Prostate gland (tissue), 2 donors: ENCODE results near the gene USP40. TPM values are rescaled to one million over a fixed set of nuclear protein-coding genes. Genes with fewer than 3 reads are reported as not detected.
A peak's percentile ranks its signal among the peaks of the same experiment; 100 is the strongest.

Experiments
- DNase-seq: peaks from one replicate; pipeline ENCODE4 v3.0.0-alpha.2; 2019; ENCODE audit warnings: low spot score
- H3K27ac ChIP-seq, 2 donors: fragments of 200-600 bp; sonication (generic); 2 replicates each; pipeline ENCODE4 v1.5.1; 2017 to 2019
- H3K27me3 ChIP-seq: fragments of 200-600 bp; sonication (generic); replicated peaks from 2 replicates; pipeline ENCODE4 v1.5.1; 2019; ENCODE audit not compliant: insufficient read depth
- H3K36me3 ChIP-seq, 2 donors: fragments of 200-600 bp; sonication (generic); 1 replicate in 1 of 2; 2 replicates in 1 of 2; pipeline versions ENCODE4 v1.5.1 to v1.8.1; 2017 to 2019
- H3K4me1 ChIP-seq: fragments of 200-600 bp; sonication (generic); replicated peaks from 2 replicates; pipeline ENCODE4 v1.5.1; 2019
- H3K4me3 ChIP-seq, 2 donors: fragments of 200-600 bp; sonication (generic); 2 replicates each; pipeline ENCODE4 v1.5.1; 2017 to 2019
- H3K9me3 ChIP-seq: fragments of 200-600 bp; sonication (generic); 2 replicates; pipeline ENCODE4 v1.5.1; 2017
- CTCF ChIP-seq, 4 experiments: fragments of 200-600 bp in 2 of 4; fragments of 450-650 bp in 2 of 4; sonication (generic) in 2 of 4; IDR thresholded peaks; 1 replicate in 3 of 4; 2 replicates in 1 of 4; pipeline ENCODE4 v1.5.1; 2016 to 2019; ENCODE audit warnings: antibody characterized with exemption in 4 of 4, mild to moderate bottlenecking in 2 of 4, moderate library complexity in 2 of 4
- POLR2A ChIP-seq: fragments of 450-650 bp; IDR thresholded peaks from one replicate; pipeline ENCODE4 v1.6.1; 2016; ENCODE audit warnings: antibody characterized with exemption, mild to moderate bottlenecking
- POLR2AphosphoS5 ChIP-seq: sonication (generic); formaldehyde crosslinking; IDR thresholded peaks from one replicate; pipeline ENCODE4 v1.6.1; 2017; ENCODE audit warnings: antibody characterized with exemption
- WGBS: methylation state at CpG from one replicate; pipeline ENCODE4 v1.1.5; 2018; 5-methylcytosine and 5-hydroxymethylcytosine counted together
- intact Hi-C: fragments of 100-400 bp; cut with DNase I; formaldehyde crosslinking; loops from one replicate; pipeline ENCODE4 v1.14.2; 2022
- total RNA-seq, 2 donors: library from RNA; depleted of rRNA; stranded (reverse); fragments of >200 nt; gene quantifications; one replicate each; pipeline ENCODE4 v1.1.0, GENCODE V29; 2016

Gene USP40
- total RNA-seq, 2 donors from 2014 or later = 45.1 to 50.2 TPM

DNA sequence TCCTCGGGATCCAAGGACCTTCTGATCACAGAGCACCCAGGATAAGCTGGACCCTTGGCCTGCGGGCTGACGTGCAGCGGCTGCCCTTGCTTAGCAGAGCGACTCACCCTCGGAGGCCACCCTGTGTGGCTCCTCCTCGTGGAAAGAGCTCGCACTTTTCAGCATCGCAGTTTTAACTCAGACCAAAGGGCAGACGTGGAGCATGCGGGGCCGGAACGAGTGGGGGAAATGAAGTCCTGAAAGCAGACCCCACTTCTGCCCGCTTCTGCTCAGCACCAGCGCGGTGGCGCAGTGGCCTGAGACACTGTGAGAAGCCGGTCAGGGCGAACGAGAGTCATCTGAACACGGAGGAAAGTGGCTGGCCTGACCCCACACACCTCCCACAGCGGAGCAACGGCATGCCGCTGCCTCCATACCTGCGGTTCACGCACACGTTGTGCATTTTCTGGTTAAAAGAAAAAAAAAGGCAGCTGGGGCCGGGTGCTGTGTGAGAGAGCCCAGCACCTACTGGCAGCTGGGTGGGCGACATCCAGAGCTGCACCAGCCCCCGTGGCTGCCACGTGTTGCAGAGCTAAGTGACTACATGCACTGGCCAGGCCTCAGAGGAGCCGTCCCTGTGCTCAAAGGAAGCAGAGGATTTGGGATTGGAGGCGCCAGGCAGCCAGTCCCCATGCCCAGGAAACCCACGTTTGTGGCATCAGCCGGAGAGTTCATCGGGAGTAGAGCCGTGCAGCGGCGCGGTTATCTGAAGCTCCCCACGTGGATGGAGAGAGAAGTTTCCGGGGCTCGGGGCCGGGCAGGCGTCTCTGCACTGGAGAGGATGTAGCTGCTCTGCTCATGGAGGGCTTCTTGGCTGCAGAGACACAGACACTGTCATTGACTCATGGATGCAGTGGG, 89.7 kb downstream of the USP40 start:
- TF ChIP-seq POLR2AphosphoS5 (no peak), POLR2A (no peak), CTCF (IDR thresholded peaks at IDR 0.05) (no peak)
- DNase-seq = no peak
- Histone ChIP-seq H3K4me1 (peaks cover 8% of the 10 kb centered on the region), H3K36me3 (no peaks in the 10 kb centered on the region), H3K9me3 (no peaks in the 10 kb centered on the region), H3K27me3 (no peaks in the 10 kb centered on the region), H3K4me3 (no peak overlapping the region), H3K27ac (no peak overlapping the region)
- WGBS = 93% methylated on average over 45 of the region's 45 CpGs
- intact Hi-C loops = no loop called here

GRCh38 chr2:233476063-233476410, 90.5 kb downstream of the USP40 start:
- intact Hi-C loops = no loop called here
- TF ChIP-seq POLR2A (no peak), POLR2AphosphoS5 (no peak), CTCF (IDR thresholded peaks at IDR 0.05) (no peak)
- no peak overlapping the region for H3K27ac ChIP-seq
- 88% methylated on average over 14 of the region's 14 CpGs for WGBS
- no peak for DNase-seq
- H3K36me3 ChIP-seq = no peaks in the 10 kb centered on the region
- no peaks in the 10 kb centered on the region for H3K9me3 ChIP-seq
- no peaks in the 10 kb centered on the region for H3K27me3 ChIP-seq
- H3K4me3 ChIP-seq = no peak overlapping the region
- peaks cover 8% of the 10 kb centered on the region for H3K4me1 ChIP-seq

GRCh38 chr2:233474308-233475160, 92.0 kb downstream of the USP40 start:
- Histone ChIP-seq H3K27ac (peak overlapping the region in 1 of 2 donors; percentile 27), H3K36me3 (peaks cover 0 to 4% of the 10 kb centered on the region in 2 donors), H3K27me3 (no peaks in the 10 kb centered on the region), H3K9me3 (no peaks in the 10 kb centered on the region), H3K4me1 (no peaks in the 10 kb centered on the region), H3K4me3 (no peak overlapping the region)
- DNase-seq = no peak
- TF ChIP-seq CTCF (IDR thresholded peaks at IDR 0.05) = no peak
- no peak for TF ChIP-seq POLR2AphosphoS5
- TF ChIP-seq POLR2A = no peak
- WGBS = 69% methylated on average over 22 of the region's 22 CpGs
- intact Hi-C loops = no loop called here

- H3K9me3 ChIP-seq = no peaks in the 10 kb centered on the region
- peak overlapping the region in 1 of 2 donors; percentile 15 for H3K27ac ChIP-seq
- intact Hi-C loops = no loop called here
- H3K27me3 ChIP-seq = no peaks in the 10 kb centered on the region
- WGBS = 97% methylated on average over 10 of the region's 10 CpGs
- no peaks in the 10 kb centered on the region for H3K4me1 ChIP-seq
- peaks cover 0 to 5% of the 10 kb centered on the region in 2 donors for H3K36me3 ChIP-seq
- no peak for DNase-seq
- TF ChIP-seq POLR2AphosphoS5 (no peak), CTCF (IDR thresholded peaks at IDR 0.05) (no peak), POLR2A (no peak)
- no peak overlapping the region for H3K4me3 ChIP-seq
These were observed 92.7 kb downstream of the USP40 start for GRCh38 chr2:233473878-233474277.
